Measurements from ENCODE around the gene ADAMTS2. TPM values are rescaled to one million over a fixed set of nuclear protein-coding genes. Genes with fewer than 3 reads are reported as not detected.
A peak's percentile ranks its signal among the peaks of the same experiment; 100 is the strongest.

ADAMTS2 gene
- total RNA-seq, 1 donor from 2014 or later: 93.2 TPM

DNA sequence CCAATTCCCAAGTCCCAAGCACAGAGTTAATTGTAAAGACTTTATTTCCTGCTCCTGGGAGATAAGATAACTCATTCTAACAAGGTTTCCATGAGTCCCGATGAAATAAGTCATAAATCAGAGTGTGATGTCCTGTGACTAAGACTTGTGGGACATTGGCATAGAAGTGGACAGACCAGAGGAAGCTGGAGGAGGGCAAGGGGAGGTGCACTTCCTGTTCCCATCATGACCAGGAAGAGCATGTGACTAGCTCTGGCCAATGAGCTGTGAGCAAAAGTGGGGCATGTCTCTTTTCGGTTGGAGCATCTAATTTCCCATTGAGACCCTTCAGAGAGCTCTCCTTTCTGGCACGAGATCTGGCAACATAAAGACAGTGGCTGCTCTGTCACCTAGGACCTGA lies 184.7 kb downstream of the ADAMTS2 start:
- no peak overlapping the region for H3K4me3 Mint-ChIP-seq (ENCODE audit: unreplicated experiment)
- H3K27me3 Mint-ChIP-seq (ENCODE audit: low read depth): no peaks in the 10 kb centered on the region
- TF ChIP-seq, protein P1, sequence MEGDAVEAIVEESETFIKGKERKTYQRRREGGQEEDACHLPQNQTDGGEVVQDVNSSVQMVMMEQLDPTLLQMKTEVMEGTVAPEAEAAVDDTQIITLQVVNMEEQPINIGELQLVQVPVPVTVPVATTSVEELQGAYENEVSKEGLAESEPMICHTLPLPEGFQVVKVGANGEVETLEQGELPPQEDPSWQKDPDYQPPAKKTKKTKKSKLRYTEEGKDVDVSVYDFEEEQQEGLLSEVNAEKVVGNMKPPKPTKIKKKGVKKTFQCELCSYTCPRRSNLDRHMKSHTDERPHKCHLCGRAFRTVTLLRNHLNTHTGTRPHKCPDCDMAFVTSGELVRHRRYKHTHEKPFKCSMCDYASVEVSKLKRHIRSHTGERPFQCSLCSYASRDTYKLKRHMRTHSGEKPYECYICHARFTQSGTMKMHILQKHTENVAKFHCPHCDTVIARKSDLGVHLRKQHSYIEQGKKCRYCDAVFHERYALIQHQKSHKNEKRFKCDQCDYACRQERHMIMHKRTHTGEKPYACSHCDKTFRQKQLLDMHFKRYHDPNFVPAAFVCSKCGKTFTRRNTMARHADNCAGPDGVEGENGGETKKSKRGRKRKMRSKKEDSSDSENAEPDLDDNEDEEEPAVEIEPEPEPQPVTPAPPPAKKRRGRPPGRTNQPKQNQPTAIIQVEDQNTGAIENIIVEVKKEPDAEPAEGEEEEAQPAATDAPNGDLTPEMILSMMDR (IDR thresholded peaks at IDR 0.05): no peak
- H3K27ac Mint-ChIP-seq (ENCODE audit: unreplicated experiment): no peak overlapping the region
- H3K4me1 Mint-ChIP-seq (ENCODE audit: low read depth): no peaks in the 10 kb centered on the region
- peaks cover 12% of the 10 kb centered on the region for H3K36me3 Mint-ChIP-seq (ENCODE audit: low read depth)
- H3K9me3 Mint-ChIP-seq (ENCODE audit: low read depth): peaks cover 7% of the 10 kb centered on the region
- DNase-seq (ENCODE audit: low spot score): peak; percentile 17

DNA sequence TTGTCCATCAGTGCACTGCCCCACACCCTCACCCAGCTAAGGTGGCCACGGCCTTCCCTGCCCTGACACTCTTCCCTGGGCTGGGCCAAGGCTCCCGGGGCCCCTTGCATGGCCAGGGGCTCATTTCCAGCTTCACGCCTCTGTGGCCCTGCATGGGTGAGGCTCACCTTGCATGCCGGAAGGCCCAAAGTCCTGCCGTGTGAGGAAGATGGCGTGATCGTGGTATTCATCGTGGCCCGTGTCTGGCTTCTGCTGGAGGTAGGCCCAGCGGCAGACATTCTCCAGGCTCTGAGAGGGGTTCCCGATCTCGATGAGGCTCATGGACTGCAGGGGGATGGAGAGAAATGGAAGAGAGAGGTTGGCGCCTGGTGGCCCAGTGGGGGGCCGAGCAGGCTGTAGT lies 186.7 kb downstream of the ADAMTS2 start:
- Mint-ChIP-seq H3K4me1 (ENCODE audit: low read depth) (no peaks in the 10 kb centered on the region), H3K27me3 (ENCODE audit: low read depth) (no peaks in the 10 kb centered on the region), H3K4me3 (ENCODE audit: unreplicated experiment) (no peak overlapping the region), H3K9me3 (ENCODE audit: low read depth) (peaks cover 7% of the 10 kb centered on the region), H3K27ac (ENCODE audit: unreplicated experiment) (no peak overlapping the region), H3K36me3 (ENCODE audit: low read depth) (peaks cover 12% of the 10 kb centered on the region)
- peak; percentile 59 for DNase-seq (ENCODE audit: low spot score)
- TF ChIP-seq, protein P1 (IDR thresholded peaks at IDR 0.05): no peak

DNA sequence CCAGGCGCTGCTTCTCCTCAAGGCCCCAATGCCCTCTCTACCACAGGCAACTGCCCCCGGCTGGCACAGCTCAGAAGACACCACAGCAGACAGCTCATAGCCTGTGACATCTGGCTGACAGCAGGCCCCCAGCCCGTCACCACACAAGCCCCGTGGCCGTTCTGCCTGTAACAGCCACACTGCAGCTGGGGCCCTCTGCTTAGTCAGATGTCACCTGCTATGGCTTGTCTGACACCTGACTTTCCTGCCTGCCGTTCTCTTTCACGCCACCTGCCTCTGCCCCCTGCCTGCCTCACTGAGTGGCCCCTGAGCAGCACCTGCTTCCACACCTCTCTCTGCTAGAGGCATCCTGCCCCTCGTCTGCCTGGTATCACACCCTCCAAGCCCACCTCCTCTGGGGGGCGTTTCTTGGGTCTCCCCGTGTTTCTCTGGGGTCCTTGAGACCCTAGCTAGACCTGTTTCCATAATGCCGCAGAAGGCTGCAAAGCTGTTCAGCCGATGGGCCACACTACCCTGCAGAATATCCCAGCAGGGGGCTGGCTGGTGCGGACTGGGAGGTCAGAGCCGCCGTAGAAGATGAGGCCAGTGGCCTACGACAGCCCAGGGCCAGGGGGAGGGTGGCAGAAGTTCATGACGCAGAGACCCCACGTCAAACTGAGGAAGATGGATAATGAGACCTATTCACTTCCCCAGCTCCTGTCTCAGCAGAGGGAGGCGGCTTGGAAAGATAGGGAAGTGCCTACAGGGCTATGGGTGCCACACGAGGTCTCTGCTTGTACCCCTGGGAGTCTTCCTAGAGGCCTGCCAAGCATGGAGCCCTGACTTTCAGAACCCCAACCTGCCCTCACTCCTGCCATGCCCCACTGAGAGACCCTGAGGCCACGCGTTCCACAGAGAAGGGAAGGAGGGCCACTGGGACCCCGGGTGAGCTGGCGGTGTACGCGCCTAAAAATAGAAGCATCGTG lies 190.0 kb downstream of the ADAMTS2 start:
- no peak overlapping the region for H3K27ac Mint-ChIP-seq (ENCODE audit: unreplicated experiment)
- no peaks in the 10 kb centered on the region for H3K4me1 Mint-ChIP-seq (ENCODE audit: low read depth)
- peak; percentile 86 for DNase-seq (ENCODE audit: low spot score)
- H3K36me3 Mint-ChIP-seq (ENCODE audit: low read depth): peaks cover 6% of the 10 kb centered on the region
- no peaks in the 10 kb centered on the region for H3K27me3 Mint-ChIP-seq (ENCODE audit: low read depth)
- no peaks in the 10 kb centered on the region for H3K9me3 Mint-ChIP-seq (ENCODE audit: low read depth)
- H3K4me3 Mint-ChIP-seq (ENCODE audit: unreplicated experiment): no peak overlapping the region
- TF ChIP-seq, protein P1 (IDR thresholded peaks at IDR 0.05): no peak

DNA sequence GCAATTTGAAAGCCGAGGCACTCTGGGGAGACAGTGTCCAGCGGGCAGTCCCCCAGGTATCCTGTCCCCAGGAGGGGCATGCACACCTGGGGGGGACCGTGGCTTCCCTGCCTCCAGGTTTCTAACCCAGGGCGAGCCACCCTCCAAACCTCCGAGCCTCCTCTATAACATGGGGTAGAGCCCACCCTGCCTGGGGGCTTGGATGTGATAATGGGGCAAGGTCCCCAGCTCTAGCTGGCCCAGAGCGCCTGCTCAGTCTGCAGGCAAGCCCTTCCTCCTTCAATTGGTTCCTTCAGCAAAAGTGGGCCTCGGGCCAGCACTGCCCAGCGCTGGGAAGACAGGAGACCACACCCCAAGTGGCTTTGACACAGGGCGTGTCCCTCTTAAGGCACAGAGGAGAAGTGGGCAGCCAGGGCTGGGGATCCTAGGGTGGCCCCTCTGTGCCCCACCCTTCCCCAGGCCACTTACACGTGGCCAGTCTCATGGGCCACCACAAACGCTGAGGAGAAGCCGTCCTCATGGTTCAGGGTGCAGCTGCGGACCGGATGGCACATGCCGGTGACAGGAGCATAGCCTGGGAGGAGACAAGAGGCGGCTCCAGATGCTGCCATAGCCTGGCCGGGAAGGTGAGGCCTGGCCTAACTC lies 190.8 kb downstream of the ADAMTS2 start:
- no peaks in the 10 kb centered on the region for H3K4me1 Mint-ChIP-seq (ENCODE audit: low read depth)
- H3K27me3 Mint-ChIP-seq (ENCODE audit: low read depth): no peaks in the 10 kb centered on the region
- peak; percentile 82 for DNase-seq (ENCODE audit: low spot score)
- H3K4me3 Mint-ChIP-seq (ENCODE audit: unreplicated experiment): no peak overlapping the region
- peaks cover 7% of the 10 kb centered on the region for H3K36me3 Mint-ChIP-seq (ENCODE audit: low read depth)
- H3K27ac Mint-ChIP-seq (ENCODE audit: unreplicated experiment): no peak overlapping the region
- no peaks in the 10 kb centered on the region for H3K9me3 Mint-ChIP-seq (ENCODE audit: low read depth)
- TF ChIP-seq, protein P1 (IDR thresholded peaks at IDR 0.05): no peak

DNA sequence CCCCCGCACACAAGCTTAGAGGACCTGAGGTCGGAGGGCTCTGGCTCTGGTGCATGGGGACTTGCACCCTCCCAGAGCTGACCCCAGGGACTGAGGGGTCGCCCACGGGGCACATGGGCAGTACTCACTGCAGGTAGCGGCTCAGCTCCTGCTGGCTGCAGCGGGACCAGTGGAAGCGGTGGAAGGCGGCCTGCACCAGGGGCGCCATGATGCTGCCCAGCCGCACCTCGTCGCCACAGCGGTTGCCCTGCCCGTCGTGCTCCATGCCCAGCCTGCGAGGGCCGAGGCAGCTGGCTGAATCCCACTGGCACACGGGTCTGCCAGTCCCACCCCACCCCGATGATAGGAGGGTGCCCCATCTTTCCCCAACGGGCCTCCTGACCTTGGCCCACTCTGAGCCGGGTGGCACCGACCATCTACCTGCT lies 191.3 kb downstream of the ADAMTS2 start:
- peaks cover 7% of the 10 kb centered on the region for H3K36me3 Mint-ChIP-seq (ENCODE audit: low read depth)
- no peaks in the 10 kb centered on the region for H3K27me3 Mint-ChIP-seq (ENCODE audit: low read depth)
- peak; percentile 93 for DNase-seq (ENCODE audit: low spot score)
- H3K4me3 Mint-ChIP-seq (ENCODE audit: unreplicated experiment): no peak overlapping the region
- no peak overlapping the region for H3K27ac Mint-ChIP-seq (ENCODE audit: unreplicated experiment)
- no peaks in the 10 kb centered on the region for H3K4me1 Mint-ChIP-seq (ENCODE audit: low read depth)
- no peaks in the 10 kb centered on the region for H3K9me3 Mint-ChIP-seq (ENCODE audit: low read depth)
- TF ChIP-seq, protein P1 (IDR thresholded peaks at IDR 0.05): no peak
